Liver (tissue), 3 donors: Measurements from ENCODE around the gene CARMIL3.

Source experiments
- EGR1 ChIP-seq, 2 donors: IDR thresholded peaks; 2 replicates each; pipeline ENCODE4 v1.6.1; 2016 to 2018; ENCODE audit warnings: antibody characterized with exemption in 2 of 2, low read depth in 2 of 2
- FOXA1 ChIP-seq: IDR thresholded peaks from 2 replicates; pipeline ENCODE4 v1.6.1; 2016; ENCODE audit warnings: antibody characterized with exemption
- GABPA ChIP-seq, 2 donors: IDR thresholded peaks in 1 of 2; conservative IDR thresholded peaks in 1 of 2; 2 replicates each; pipeline ENCODE4 v1.6.1; 2016; ENCODE audit warnings: antibody characterized with exemption in 2 of 2, mild to moderate bottlenecking in 1 of 2, moderate library complexity in 1 of 2
- HNF4A ChIP-seq, 2 donors: conservative IDR thresholded peaks; 2 replicates each; pipeline ENCODE4 v1.6.1; 2016; ENCODE audit warnings: antibody characterized with exemption in 2 of 2, mild to moderate bottlenecking in 2 of 2
- JUND ChIP-seq, 2 donors: IDR thresholded peaks; 2 replicates each; pipeline ENCODE4 v1.6.1; 2016; ENCODE audit warnings: antibody characterized with exemption in 2 of 2
- RAD21 ChIP-seq, 2 donors: IDR thresholded peaks; 2 replicates each; pipeline ENCODE4 v1.6.1; 2016; ENCODE audit warnings: antibody characterized with exemption in 2 of 2, mild to moderate bottlenecking in 2 of 2
- REST ChIP-seq: IDR thresholded peaks from 2 replicates; pipeline ENCODE4 v1.6.1; 2016; ENCODE audit warnings: antibody characterized with exemption, mild to moderate bottlenecking
- RXRA ChIP-seq, 2 donors: IDR thresholded peaks; 2 replicates each; pipeline ENCODE4 v1.6.1; 2017 to 2018; ENCODE audit warnings: antibody characterized with exemption in 2 of 2, mild to moderate bottlenecking in 1 of 2
- TAF1 ChIP-seq: conservative IDR thresholded peaks from 2 replicates; pipeline ENCODE4 v1.6.1; 2016; ENCODE audit warnings: antibody characterized with exemption, mild to moderate bottlenecking
- YY1 ChIP-seq: IDR thresholded peaks from 2 replicates; pipeline ENCODE4 v1.6.1; 2016; ENCODE audit warnings: antibody characterized with exemption, mild to moderate bottlenecking
- TF ChIP-seq, protein P1 (sequence below): fragments of 150-350 bp; IDR thresholded peaks from 2 replicates; pipeline ENCODE4 v1.5.1; 2017; ENCODE audit warnings: improper control_type of control experiment, low read depth, low read length; ENCODE audit not compliant: missing input control
- TF ChIP-seq, protein P2 (sequence below): IDR thresholded peaks from 2 replicates; pipeline ENCODE4 v1.6.1; 2016; ENCODE audit warnings: antibody characterized with exemption
- TF ChIP-seq, protein P3 (sequence below): IDR thresholded peaks from 2 replicates; pipeline ENCODE4 v1.6.1; 2016; ENCODE audit warnings: antibody characterized with exemption
- TF ChIP-seq, protein P4 (sequence below): IDR thresholded peaks from 2 replicates; pipeline ENCODE4 v1.6.1; 2016; ENCODE audit warnings: antibody characterized with exemption
- donor health status: healthy.
- donor health status: healthy.

DNA sequence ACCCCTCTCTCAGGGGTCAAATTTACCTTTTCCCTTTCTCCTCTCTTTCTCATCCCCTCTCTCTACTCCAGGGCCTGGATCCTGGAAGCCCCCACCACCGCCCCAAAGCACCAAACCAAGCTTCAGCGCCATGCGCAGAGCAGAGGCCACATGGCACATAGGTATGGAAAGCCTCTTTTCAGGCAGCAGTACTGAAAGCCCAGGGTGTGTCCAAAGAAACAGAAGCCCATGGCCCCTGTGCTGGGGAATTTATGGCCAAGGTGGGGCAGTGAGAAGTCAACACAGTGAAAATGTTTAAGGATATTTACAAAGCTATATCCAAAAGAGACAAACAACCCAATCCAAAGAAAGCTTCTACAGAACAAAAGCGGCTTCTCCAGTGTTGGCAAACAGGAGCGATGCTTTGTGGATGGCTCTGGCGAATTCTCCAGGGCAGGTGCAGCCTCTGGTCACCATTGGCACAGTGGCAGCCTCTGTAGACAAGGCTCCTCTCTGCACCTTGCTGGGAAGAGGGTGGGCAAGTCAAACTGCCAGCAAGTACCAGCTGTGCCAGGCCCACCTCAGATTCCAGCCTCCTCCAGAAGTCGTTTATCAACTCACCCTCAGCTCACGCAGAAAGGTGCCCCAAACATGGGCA, 14.8 kb downstream of the CARMIL3 start:
- TF ChIP-seq GABPA (IDR thresholded peaks at IDR 0.05 in 1 of 2, conservative IDR thresholded peaks at IDR 0.05 in 1 of 2) (no peak), RXRA (IDR thresholded peaks at IDR 0.05) (no peak), HNF4A (conservative IDR thresholded peaks at IDR 0.05) (no peak), RAD21 (IDR thresholded peaks at IDR 0.05) (no peak), REST (no peak), TAF1 (no peak), JUND (IDR thresholded peaks at IDR 0.05) (no peak), YY1 (no peak), EGR1 (IDR thresholded peaks at IDR 0.05; ENCODE audit: low read depth in 2 of 2) (no peak), FOXA1 (no peak)
- TF ChIP-seq, protein P1, sequence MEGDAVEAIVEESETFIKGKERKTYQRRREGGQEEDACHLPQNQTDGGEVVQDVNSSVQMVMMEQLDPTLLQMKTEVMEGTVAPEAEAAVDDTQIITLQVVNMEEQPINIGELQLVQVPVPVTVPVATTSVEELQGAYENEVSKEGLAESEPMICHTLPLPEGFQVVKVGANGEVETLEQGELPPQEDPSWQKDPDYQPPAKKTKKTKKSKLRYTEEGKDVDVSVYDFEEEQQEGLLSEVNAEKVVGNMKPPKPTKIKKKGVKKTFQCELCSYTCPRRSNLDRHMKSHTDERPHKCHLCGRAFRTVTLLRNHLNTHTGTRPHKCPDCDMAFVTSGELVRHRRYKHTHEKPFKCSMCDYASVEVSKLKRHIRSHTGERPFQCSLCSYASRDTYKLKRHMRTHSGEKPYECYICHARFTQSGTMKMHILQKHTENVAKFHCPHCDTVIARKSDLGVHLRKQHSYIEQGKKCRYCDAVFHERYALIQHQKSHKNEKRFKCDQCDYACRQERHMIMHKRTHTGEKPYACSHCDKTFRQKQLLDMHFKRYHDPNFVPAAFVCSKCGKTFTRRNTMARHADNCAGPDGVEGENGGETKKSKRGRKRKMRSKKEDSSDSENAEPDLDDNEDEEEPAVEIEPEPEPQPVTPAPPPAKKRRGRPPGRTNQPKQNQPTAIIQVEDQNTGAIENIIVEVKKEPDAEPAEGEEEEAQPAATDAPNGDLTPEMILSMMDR, result no peak
- TF ChIP-seq, protein P2, sequence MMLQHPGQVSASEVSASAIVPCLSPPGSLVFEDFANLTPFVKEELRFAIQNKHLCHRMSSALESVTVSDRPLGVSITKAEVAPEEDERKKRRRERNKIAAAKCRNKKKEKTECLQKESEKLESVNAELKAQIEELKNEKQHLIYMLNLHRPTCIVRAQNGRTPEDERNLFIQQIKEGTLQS, result no peak
- TF ChIP-seq, protein P3, sequence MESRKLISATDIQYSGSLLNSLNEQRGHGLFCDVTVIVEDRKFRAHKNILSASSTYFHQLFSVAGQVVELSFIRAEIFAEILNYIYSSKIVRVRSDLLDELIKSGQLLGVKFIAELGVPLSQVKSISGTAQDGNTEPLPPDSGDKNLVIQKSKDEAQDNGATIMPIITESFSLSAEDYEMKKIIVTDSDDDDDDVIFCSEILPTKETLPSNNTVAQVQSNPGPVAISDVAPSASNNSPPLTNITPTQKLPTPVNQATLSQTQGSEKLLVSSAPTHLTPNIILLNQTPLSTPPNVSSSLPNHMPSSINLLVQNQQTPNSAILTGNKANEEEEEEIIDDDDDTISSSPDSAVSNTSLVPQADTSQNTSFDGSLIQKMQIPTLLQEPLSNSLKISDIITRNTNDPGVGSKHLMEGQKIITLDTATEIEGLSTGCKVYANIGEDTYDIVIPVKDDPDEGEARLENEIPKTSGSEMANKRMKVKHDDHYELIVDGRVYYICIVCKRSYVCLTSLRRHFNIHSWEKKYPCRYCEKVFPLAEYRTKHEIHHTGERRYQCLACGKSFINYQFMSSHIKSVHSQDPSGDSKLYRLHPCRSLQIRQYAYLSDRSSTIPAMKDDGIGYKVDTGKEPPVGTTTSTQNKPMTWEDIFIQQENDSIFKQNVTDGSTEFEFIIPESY, result no peak
- TF ChIP-seq, protein P4, sequence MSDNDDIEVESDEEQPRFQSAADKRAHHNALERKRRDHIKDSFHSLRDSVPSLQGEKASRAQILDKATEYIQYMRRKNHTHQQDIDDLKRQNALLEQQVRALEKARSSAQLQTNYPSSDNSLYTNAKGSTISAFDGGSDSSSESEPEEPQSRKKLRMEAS, result no peak
